Colonic mucosa (tissue), 4 donors: Measurements from ENCODE around the gene S1PR4. TPM values are rescaled to one million over a fixed set of nuclear protein-coding genes. Genes with fewer than 3 reads are reported as not detected.
"Not testable (repeated sequence)": the region's sequence is repeated elsewhere in the genome, so short reads cannot be mapped to it uniquely, and the experiment has no call there.

Experiments used
- DNase-seq: peaks from one replicate; pipeline ENCODE4 v3.0.0-alpha.2; 2020
- H3K27ac ChIP-seq: fragments of 200-600 bp; one replicate; pipeline ENCODE4 v1.8.0; 2021
- H3K27me3 ChIP-seq: fragments of 200-600 bp; one replicate; pipeline ENCODE4 v1.8.0; 2021
- H3K36me3 ChIP-seq: fragments of 200-600 bp; one replicate; pipeline ENCODE4 v1.8.0; 2021
- H3K4me1 ChIP-seq: fragments of 200-600 bp; one replicate; pipeline ENCODE4 v1.8.0; 2021; ENCODE audit warnings: mild to moderate bottlenecking
- H3K4me3 ChIP-seq: fragments of 200-600 bp; one replicate; pipeline ENCODE4 v1.8.0; 2021
- H3K9ac ChIP-seq, 2 donors: one replicate each; pipeline ENCODE4 v1.7.0; 2013; ENCODE audit warnings: control low read depth in 2 of 2, low read depth in 2 of 2, low read length in 2 of 2
- H3K9me3 ChIP-seq: fragments of 200-600 bp; one replicate; pipeline ENCODE4 v1.8.0; 2021
- intact Hi-C: fragments of 100-400 bp; cut with DNase I; formaldehyde crosslinking; loops from one replicate; pipeline ENCODE4 v1.14.1; 2022
- total RNA-seq, 2 donors: library from RNA; stranded (reverse); fragmentation: NEBNext Ultra II Directional in 1 of 2; extraction: Animal tissue kit (Norgen Biotek cat#: 25700) in 1 of 2; gene quantifications; one replicate each; pipeline ENCODE4 v1.2.1, GENCODE V29; 2021
- TF ChIP-seq, protein P1 (sequence below): fragments of 200-600 bp; IDR thresholded peaks from one replicate; pipeline ENCODE4 v1.8.0; 2022; ENCODE audit warnings: antibody characterized with exemption, mild to moderate bottlenecking
- donor health status: healthy.
- donor health status: DM: no; HTN: no; CAD: no.
- donor health status: DM: no; HTN: no; CAD: no.

Gene S1PR4
- total RNA-seq, 2 donors from 2014 or later = 0.96 to 1.1 TPM

- Histone ChIP-seq H3K4me3 (no peak overlapping the region), H3K27me3 (no peaks in the 10 kb centered on the region), H3K9ac (no peak overlapping the region), H3K36me3 (no peaks in the 10 kb centered on the region), H3K4me1 (no peaks in the 10 kb centered on the region), H3K27ac (no peak overlapping the region), H3K9me3 (no peaks in the 10 kb centered on the region)
- TF ChIP-seq, protein P1, sequence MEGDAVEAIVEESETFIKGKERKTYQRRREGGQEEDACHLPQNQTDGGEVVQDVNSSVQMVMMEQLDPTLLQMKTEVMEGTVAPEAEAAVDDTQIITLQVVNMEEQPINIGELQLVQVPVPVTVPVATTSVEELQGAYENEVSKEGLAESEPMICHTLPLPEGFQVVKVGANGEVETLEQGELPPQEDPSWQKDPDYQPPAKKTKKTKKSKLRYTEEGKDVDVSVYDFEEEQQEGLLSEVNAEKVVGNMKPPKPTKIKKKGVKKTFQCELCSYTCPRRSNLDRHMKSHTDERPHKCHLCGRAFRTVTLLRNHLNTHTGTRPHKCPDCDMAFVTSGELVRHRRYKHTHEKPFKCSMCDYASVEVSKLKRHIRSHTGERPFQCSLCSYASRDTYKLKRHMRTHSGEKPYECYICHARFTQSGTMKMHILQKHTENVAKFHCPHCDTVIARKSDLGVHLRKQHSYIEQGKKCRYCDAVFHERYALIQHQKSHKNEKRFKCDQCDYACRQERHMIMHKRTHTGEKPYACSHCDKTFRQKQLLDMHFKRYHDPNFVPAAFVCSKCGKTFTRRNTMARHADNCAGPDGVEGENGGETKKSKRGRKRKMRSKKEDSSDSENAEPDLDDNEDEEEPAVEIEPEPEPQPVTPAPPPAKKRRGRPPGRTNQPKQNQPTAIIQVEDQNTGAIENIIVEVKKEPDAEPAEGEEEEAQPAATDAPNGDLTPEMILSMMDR = no peak
- no peak for DNase-seq
- intact Hi-C loops = no loop called here
Observed at GRCh38 chr19:3153286-3154230, 25.0 kb upstream of the S1PR4 start.

DNA sequence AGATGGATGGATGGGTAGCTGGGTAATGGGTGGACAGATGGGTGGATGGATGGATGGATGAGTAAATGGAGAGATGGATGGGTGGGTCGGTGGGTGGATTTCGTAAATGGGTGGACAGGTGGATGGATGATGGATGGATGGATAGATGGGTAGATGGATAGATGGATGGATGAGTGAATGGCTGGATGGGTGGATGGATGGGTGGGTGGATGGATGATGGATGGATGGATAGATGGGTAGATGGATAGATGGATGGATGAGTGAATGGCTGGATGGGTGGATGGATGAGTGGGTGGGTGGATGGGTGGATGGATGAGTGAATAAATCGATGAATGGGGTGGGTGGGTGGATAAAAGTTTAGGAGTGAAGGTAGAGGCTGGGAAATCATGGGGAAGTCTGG is 24.1 kb upstream of the S1PR4 start:
- not testable (repeated sequence) for H3K4me3 ChIP-seq, H3K36me3 ChIP-seq
- H3K27ac ChIP-seq = peak overlapping the region; percentile 36

DNA sequence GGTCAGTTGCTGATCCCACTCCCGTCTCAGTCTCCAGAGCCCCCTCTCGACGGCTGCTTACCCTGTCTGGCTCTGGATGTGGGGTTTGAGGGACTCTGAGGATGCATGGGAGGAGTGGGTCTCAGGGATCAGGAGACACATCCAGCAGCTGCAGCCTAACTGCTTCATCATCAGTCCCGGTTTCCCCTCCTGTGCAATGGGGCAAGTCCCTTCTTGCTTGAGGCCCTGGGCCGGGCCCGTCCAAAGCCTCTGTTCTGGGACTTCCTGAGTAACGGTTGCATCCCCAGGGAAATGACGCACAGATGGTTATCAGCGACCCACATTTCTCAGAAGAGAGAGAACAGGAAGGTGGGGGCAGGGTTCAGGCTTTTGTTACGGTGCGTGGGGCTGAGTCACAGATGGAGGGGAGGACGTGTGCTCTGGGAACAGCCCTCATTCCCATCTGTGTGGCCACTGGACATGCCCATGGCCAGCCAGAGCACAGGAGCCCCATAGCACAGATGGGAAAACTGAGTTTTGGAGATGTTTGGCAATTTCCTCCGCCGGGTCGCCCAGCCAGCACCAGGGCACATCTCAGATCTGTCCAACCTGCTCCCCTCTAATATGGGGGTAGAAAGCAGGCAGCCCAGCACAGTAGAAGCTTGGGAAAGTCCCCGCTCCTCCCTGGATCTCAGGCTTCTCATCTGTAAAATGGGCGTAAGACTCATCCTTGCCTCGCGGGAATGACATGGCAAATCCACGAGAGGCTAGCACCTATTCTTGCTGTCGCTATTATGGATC is 23.4 kb upstream of the S1PR4 start:
- H3K4me1 ChIP-seq = no peaks in the 10 kb centered on the region
- no peaks in the 10 kb centered on the region for H3K27me3 ChIP-seq
- intact Hi-C loops = no loop called here
- TF ChIP-seq, protein P1 = no peak
- no peaks in the 10 kb centered on the region for H3K9me3 ChIP-seq
- peak overlapping the region; percentile 36 for H3K27ac ChIP-seq
- no peaks in the 10 kb centered on the region for H3K36me3 ChIP-seq
- peak; percentile 49 for DNase-seq
- H3K9ac ChIP-seq = peak overlapping the region in 1 of 2 donors; percentile 50
- H3K4me3 ChIP-seq = no peak overlapping the region

More for the DNA sequence above, 24.1 kb upstream of the S1PR4 start:
- H3K9ac ChIP-seq, H3K9me3 ChIP-seq, H3K27me3 ChIP-seq, DNase-seq, intact Hi-C loops, H3K4me1 ChIP-seq: not testable (repeated sequence)

DNA sequence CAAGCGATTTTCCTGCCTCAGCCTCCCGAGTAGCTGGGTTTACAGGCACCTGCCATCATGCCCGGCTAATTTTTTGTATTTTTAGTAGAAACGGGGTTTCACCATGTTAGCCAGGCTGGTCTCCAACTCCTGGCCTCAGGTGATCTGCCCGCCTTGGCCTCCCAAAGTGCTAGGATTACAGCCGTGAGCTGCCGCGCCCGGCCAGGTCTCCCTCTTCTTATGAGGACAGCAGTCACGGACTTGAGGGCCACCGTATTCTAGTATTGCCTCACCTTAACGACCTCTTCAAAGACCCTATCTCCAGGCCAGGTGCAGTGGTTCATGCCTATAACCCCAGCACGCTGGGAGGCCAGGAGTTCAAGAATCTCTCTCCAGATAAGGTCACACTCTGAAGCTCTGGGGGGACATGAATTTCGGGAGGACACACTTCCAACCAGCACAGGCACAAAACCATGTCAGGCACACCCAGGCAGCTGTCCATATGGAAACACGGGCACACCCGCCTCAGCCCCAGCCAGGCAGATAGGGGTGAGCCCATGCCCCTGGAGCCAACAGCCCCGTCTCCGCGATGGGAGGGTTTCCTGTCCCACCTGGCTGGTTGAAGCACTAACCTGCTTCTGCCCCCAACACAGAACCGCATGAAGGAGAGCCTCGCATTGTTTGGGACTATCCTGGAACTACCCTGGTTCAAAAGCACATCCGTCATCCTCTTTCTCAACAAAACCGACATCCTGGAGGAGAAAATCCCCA is 21.3 kb upstream of the S1PR4 start:
- H3K4me3 ChIP-seq = no peak overlapping the region
- no peaks in the 10 kb centered on the region for H3K9me3 ChIP-seq
- H3K4me1 ChIP-seq = no peaks in the 10 kb centered on the region
- DNase-seq = no peak
- TF ChIP-seq, protein P1 = no peak
- H3K9ac ChIP-seq = no peak overlapping the region
- no peaks in the 10 kb centered on the region for H3K27me3 ChIP-seq
- intact Hi-C loops = no loop called here
- H3K27ac ChIP-seq = no peak overlapping the region
- H3K36me3 ChIP-seq = no peaks in the 10 kb centered on the region

- Histone ChIP-seq H3K36me3 (no peaks in the 10 kb centered on the region), H3K4me1 (no peaks in the 10 kb centered on the region), H3K27ac (no peak overlapping the region), H3K27me3 (no peaks in the 10 kb centered on the region), H3K4me3 (no peak overlapping the region), H3K9me3 (no peaks in the 10 kb centered on the region), H3K9ac (no peak overlapping the region)
- DNase-seq = no peak
- TF ChIP-seq, protein P1 = no peak
- intact Hi-C loops = no loop called here
Observed at GRCh38 chr19:3159565-3159964, 19.0 kb upstream of the S1PR4 start.
